ENCODE results near the gene AKIRIN2. TPM values are rescaled to one million over a fixed set of nuclear protein-coding genes. Genes with fewer than 3 reads are reported as not detected.

AKIRIN2 gene
- total and polyA plus RNA-seq, 2 of the 13 experiments (the other 11 are each of a cell fraction or from before 2014, with no cell fraction given) = 15.6 to 23.4 TPM

DNA sequence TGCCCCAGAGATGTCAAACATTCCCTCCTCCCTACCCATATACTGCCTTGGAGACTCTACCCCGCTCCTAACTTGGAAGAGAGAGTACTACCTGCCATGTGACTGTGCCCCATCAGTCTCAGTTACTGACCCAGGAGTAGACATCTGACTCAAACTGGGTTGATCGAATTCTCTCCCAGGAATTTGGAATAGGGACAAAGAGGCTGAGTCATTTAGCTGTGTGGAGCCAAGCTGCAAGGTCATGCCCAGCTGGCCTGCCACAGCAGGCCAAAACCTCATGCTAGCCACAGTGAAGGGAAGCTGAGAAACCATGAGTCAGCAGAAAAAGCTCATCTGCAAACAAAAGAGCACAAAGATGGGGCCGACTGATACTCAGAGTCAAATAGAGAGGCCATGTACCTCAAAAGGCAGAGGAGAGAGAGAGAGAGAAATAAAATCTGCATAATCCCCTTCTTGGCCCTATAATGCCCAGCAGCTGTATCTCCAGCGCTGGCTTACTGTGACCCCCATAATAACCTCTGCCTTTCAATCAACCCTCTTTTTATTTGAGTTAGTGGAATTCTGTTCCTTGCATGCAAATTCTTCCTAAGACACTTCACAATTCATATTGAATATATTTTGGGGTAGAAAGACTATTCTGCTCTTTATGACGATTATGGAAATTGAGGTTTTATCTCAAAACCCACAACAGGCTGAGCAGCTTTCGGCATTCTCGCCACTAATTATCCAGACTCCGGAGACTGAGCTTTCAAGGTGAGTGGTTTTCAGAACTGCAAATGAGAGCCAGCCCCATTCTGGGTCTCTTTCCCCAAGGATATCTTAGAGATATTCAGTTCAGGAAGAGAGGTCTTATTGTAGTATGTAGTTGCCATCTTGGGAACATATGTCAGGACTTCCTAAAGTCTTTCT, 21.4 kb upstream of the AKIRIN2 start (continued):
- TF ChIP-seq ZNF343 (CRISPR knock-in tag; IDR thresholded peaks at IDR 0.05) (no peak), ZC3H4 (CRISPR knock-in tag; IDR thresholded peaks at IDR 0.05; ENCODE audit: borderline replicate concordance) (no peak), ZNF33B (CRISPR knock-in tag; IDR thresholded peaks at IDR 0.05) (no peak), PRDM15 (CRISPR knock-in tag; IDR thresholded peaks at IDR 0.05) (no peak), ZNF3 (CRISPR knock-in tag; IDR thresholded peaks at IDR 0.05) (no peak), ZNF776 (CRISPR knock-in tag; IDR thresholded peaks at IDR 0.05) (no peak), ZNF580 (CRISPR knock-in tag; IDR thresholded peaks at IDR 0.05; ENCODE audit: borderline replicate concordance, low read depth) (no peak), EP300 (IDR thresholded peaks at IDR 0.05; ENCODE audit: low read depth in 2 of 2, low read length in 2 of 2) (peak in 1 of 2 experiments; percentile 47; a peak in 1 of 4 replicates), EP300 (CRISPR knock-in tag; IDR thresholded peaks at IDR 0.05; ENCODE audit: borderline replicate concordance) (peak; percentile 50; the same call in 1 of the 2 replicates), ZNF33A (CRISPR knock-in tag; IDR thresholded peaks at IDR 0.05; ENCODE audit: borderline replicate concordance) (no peak), RFX5 (IDR thresholded peaks at IDR 0.05; ENCODE audit: low read depth, low read length) (peak; percentile 52; the same call in 1 of the 2 replicates), ZNF235 (CRISPR knock-in tag; IDR thresholded peaks at IDR 0.05; ENCODE audit: borderline replicate concordance) (no peak), POGK (CRISPR knock-in tag; conservative IDR thresholded peaks at IDR 0.05) (no peak), ZNF101 (CRISPR knock-in tag; IDR thresholded peaks at IDR 0.05; ENCODE audit: borderline replicate concordance, low read depth) (no peak), ZMYM2 (CRISPR knock-in tag; IDR thresholded peaks at IDR 0.05) (no peak), ZNF577 (CRISPR knock-in tag; IDR thresholded peaks at IDR 0.05; ENCODE audit: borderline replicate concordance, low read depth) (no peak), POLR2G (IDR thresholded peaks at IDR 0.05; ENCODE audit: low read depth, low read length) (no peak)
- TF ChIP-seq, protein P1, sequence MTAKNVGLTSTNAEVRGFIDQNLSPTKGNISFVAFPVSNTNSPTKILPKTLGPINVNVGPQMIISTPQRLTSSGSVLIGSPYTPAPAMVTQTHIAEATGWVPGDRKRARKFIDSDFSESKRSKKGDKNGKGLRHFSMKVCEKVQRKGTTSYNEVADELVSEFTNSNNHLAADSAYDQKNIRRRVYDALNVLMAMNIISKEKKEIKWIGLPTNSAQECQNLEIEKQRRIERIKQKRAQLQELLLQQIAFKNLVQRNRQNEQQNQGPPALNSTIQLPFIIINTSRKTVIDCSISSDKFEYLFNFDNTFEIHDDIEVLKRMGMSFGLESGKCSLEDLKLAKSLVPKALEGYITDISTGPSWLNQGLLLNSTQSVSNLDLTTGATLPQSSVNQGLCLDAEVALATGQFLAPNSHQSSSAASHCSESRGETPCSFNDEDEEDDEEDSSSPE (CRISPR knock-in tag; IDR thresholded peaks at IDR 0.05) = no peak
- TF ChIP-seq, protein P2, sequence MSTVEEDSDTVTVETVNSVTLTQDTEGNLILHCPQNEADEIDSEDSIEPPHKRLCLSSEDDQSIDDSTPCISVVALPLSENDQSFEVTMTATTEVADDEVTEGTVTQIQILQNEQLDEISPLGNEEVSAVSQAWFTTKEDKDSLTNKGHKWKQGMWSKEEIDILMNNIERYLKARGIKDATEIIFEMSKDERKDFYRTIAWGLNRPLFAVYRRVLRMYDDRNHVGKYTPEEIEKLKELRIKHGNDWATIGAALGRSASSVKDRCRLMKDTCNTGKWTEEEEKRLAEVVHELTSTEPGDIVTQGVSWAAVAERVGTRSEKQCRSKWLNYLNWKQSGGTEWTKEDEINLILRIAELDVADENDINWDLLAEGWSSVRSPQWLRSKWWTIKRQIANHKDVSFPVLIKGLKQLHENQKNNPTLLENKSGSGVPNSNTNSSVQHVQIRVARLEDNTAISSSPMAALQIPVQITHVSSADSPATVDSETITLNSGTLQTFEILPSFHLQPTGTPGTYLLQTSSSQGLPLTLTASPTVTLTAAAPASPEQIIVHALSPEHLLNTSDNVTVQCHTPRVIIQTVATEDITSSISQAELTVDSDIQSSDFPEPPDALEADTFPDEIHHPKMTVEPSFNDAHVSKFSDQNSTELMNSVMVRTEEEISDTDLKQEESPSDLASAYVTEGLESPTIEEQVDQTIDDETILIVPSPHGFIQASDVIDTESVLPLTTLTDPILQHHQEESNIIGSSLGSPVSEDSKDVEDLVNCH (CRISPR knock-in tag; IDR thresholded peaks at IDR 0.05) = no peak
